Neuron (in vitro differentiated cells): ENCODE measurements around the gene MRPL57.
"Not testable (repeated sequence)": the region's sequence is repeated elsewhere in the genome, so short reads cannot be mapped to it uniquely, and the experiment has no call there.

Source experiments
- H2AFZ ChIP-seq: one replicate; pipeline ENCODE4 v1.6.1; 2013; ENCODE audit warnings: low read depth, mild to moderate bottlenecking, inconsistent platforms, low read length, moderate library complexity
- H3K27me3 ChIP-seq: one replicate; pipeline ENCODE4 v1.6.1; 2013; ENCODE audit warnings: low read length; ENCODE audit not compliant: insufficient read depth
- H3K36me3 ChIP-seq: one replicate; pipeline ENCODE4 v1.6.1; 2013; ENCODE audit warnings: low read length; ENCODE audit not compliant: insufficient read depth
- H3K4me1 ChIP-seq: one replicate; pipeline ENCODE4 v1.6.1; 2013; ENCODE audit warnings: low read length; ENCODE audit not compliant: insufficient read depth
- H3K4me3 ChIP-seq: 2 replicates; pipeline ENCODE4 v1.5.1; 2013; ENCODE audit warnings: mild to moderate bottlenecking, low read length, moderate library complexity
- H3K9me3 ChIP-seq: one replicate; pipeline ENCODE4 v1.6.1; 2013; ENCODE audit warnings: low read length

Gene MRPL57

DNA sequence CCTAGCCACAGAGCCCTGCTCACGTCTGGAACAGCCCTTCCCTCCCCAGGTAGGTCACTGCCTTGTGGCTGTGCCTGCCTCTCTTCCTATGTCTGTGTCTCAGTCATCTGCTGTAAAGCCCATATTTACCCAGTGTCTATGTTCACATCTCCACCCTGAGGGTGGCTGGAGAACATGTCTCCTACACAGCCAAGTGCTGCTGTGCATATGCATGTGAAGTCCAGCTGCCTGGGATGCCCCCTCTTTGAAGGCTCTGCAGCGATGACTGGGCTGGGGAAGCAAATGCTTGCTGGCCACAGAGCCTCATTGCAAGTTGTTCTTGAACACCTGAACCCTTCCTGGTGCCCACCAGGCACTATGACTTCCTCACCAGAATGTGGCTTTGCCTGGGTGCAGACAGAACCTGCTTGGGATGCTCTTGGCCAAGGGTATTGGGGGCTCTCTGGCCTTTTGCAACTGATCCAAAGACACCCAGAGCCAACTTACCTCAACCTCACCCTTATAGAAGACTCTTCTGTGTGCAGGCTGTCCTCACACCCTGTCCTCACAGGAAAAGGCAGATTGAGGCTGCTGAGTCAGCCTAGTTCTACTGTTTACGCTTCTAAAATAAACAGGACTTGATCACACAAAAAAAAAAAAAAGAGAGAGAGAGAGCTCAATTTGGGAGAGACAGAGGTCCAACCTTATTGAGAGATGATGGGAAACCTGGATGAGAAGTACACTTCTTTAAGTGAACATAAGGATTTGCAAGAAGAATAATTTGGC lies 26.5 kb downstream of the MRPL57 start:
- no peak overlapping the region for H2AFZ ChIP-seq
- H3K36me3 ChIP-seq = no peaks in the 10 kb centered on the region
- H3K4me1 ChIP-seq = no peaks in the 10 kb centered on the region
- H3K9me3 ChIP-seq = peaks cover 5% of the 10 kb centered on the region
- no peak overlapping the region for H3K4me3 ChIP-seq
- no peaks in the 10 kb centered on the region for H3K27me3 ChIP-seq

DNA sequence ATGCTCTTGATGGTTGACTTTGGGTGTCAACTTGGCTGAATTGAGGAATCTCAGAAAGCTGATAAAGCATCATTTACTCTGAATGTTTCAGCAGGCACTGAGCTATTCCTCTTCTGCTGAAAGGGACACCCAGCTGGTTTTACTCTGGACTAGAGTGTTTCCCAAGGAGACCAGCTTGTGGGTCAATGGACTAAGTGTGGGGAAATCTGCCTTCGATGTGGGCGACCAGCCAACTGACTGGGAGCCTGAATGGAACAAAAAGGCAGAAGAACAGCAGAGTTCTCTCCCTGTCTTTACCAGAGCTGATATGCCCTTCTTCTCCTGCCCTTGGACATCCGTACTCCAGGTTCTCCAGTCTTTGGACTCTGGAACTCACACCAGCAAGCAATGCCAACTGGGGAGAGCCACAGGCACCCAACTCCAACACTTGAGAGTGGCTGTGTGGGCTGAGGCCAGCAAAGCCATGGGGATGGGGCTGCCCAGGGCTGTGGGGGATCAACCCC lies 32.2 kb downstream of the MRPL57 start:
- H3K4me1 ChIP-seq = no peaks in the 10 kb centered on the region
- H3K27me3 ChIP-seq = no peaks in the 10 kb centered on the region
- no peak overlapping the region for H3K4me3 ChIP-seq
- no peak overlapping the region for H2AFZ ChIP-seq
- peaks cover 5% of the 10 kb centered on the region for H3K9me3 ChIP-seq
- H3K36me3 ChIP-seq = no peaks in the 10 kb centered on the region

DNA sequence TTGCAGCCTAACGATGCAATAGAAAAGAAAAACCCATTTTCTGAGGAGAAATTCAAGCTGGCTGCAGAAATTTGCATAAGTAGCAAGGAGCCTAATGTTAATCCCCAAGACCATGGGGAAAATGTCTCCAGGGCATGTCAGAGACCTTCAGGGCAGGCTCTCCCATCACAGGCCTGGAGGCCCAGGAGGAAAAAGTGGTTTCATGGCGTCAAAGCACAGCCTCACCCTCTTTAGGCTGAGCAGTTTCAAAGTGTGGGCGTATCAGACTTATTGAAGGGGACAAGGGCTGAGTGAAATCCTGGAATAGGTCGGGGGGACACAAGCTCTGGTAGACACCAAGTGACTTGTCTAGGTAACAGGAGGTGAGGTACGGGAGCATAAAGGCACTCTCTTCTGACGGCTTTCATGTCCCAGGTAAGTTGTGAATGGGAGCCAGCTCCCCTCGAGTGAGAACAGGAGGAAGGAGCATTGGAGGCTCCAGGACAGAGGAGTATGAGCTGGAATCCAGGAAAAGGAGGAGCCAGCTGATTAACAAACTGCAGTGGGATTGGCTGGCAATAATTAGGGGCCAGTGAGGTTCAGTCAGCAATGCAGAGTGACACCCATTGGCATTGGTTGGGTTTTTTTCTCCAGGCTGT lies 35.8 kb downstream of the MRPL57 start:
- H3K36me3 ChIP-seq = no peaks in the 10 kb centered on the region
- H3K4me1 ChIP-seq = no peaks in the 10 kb centered on the region
- no peaks in the 10 kb centered on the region for H3K27me3 ChIP-seq
- H3K9me3 ChIP-seq = peaks cover 5% of the 10 kb centered on the region
- no peak overlapping the region for H2AFZ ChIP-seq
- H3K4me3 ChIP-seq = no peak overlapping the region

DNA sequence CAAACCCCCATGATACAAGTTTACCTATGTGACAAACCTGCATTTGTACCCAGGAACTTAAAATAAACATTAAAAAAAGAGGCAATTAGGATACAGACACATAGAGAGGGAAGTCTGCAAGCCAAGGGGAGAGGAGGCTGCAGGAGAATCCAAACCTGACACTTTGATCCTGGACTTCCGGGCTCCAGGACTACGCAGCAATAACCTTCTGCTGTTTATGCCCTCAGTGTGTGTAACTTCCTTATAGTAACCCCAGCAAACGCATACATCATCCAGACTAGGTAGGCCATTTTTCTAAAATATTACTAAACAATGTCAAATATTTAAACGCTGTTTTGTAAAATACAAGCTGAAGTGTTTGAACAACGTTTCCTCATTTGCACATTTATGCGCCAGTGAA lies 39.0 kb downstream of the MRPL57 start:
- not testable (repeated sequence) for H3K9me3 ChIP-seq, H3K4me1 ChIP-seq, H2AFZ ChIP-seq, H3K27me3 ChIP-seq, H3K36me3 ChIP-seq, H3K4me3 ChIP-seq

DNA sequence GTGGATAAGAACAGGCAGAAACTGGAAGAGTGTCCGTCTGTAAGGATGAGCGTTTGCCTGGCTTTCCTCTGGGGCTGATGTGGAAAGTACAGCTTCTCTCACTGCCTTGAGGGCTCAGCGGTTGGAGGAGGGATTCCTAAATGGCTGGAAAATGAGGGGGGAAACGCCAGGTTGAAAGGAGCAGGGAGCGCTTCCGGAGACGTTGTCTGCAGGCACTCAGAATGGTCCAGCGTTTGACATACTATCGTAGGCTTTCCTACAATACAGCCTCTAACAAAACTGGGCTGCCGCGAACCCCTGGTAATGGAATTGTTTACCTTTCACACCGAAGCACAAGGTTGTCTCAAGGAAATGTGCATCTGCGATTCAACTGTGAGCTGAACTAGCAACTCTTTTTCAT lies 39.9 kb downstream of the MRPL57 start:
- no peaks in the 10 kb centered on the region for H3K4me1 ChIP-seq
- H3K36me3 ChIP-seq = no peaks in the 10 kb centered on the region
- no peaks in the 10 kb centered on the region for H3K27me3 ChIP-seq
- H2AFZ ChIP-seq = no peak overlapping the region
- peaks cover 5% of the 10 kb centered on the region for H3K9me3 ChIP-seq
- no peak overlapping the region for H3K4me3 ChIP-seq

DNA sequence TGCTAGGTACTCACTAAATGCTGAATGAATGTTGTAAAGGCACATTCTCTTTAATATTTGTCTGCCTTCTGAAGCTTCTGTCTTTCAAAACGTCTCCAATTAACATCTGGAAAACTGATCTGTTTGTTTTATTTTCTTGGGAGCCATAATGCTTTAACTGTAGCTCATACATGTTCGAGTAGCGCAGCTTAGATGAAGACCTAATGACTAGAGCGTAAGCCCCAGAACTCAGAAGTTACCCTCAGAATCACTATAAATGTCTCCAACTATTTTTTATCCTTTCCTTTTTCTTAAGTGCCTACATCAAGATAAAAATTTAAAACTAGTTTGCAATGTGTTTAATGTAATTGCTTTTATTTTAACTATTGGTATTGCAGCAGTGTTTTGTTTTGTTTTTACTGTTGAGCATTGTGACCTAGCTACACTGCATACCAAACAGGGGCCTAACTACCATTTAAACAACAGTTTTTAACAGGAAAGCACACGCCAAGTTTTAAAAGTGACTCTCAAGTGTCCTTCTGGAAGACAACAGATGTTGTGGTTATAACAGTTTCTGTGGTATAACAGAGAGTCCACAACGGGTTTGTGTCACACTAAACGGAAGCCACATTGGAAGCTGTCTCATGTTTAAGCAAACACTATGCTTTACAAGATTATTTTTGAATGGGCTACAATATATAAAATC lies 42.0 kb downstream of the MRPL57 start:
- Histone ChIP-seq H3K27me3 (no peaks in the 10 kb centered on the region), H2AFZ (no peak overlapping the region)

DNA sequence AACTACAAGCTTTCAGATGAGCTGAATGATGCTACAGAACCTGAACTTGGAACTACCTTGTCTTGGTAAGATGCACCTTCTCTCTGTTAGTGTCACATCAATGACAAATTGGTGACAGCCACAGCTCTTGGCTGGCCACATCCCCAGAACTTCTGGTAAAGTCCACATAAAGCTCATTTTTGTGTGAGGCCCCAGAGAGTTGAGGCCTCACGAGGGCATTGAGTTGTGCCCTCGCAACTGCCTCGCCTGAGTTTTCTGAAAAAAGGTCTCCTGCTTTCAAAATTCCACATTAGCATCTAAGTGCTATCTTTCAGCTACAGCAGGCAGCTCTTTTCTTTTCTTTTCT lies 42.6 kb downstream of the MRPL57 start:
- no peaks in the 10 kb centered on the region for H3K36me3 ChIP-seq
- no peaks in the 10 kb centered on the region for H3K4me1 ChIP-seq
- H3K9me3 ChIP-seq = peaks cover 2% of the 10 kb centered on the region
- no peaks in the 10 kb centered on the region for H3K27me3 ChIP-seq
- H3K4me3 ChIP-seq = no peak overlapping the region
- H2AFZ ChIP-seq = no peak overlapping the region

More for the DNA sequence above, 42.0 kb downstream of the MRPL57 start:
- Histone ChIP-seq H3K9me3 (peaks cover 2% of the 10 kb centered on the region), H3K4me3 (no peak overlapping the region), H3K36me3 (no peaks in the 10 kb centered on the region), H3K4me1 (no peaks in the 10 kb centered on the region)

DNA sequence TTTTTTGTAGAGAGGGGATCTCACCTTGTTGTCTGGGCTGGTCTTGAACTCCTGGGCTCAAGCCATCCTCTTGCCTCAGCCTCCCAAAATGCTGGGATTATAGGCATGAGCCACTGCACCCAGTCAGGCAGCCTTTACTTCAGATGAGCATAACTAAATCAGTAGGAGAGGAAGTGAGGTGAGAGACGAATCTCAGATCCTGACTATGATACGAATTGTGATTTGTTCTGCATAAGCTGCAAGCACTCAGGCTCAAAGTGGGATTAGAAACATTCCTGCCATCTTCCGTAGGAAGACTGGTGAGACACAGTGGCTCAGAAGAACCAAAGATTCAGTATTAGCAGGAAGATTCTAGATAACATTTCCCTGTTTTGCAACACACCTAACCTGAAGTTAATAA lies 43.3 kb downstream of the MRPL57 start:
- not testable (repeated sequence) for H2AFZ ChIP-seq, H3K9me3 ChIP-seq, H3K36me3 ChIP-seq, H3K27me3 ChIP-seq, H3K4me3 ChIP-seq, H3K4me1 ChIP-seq

DNA sequence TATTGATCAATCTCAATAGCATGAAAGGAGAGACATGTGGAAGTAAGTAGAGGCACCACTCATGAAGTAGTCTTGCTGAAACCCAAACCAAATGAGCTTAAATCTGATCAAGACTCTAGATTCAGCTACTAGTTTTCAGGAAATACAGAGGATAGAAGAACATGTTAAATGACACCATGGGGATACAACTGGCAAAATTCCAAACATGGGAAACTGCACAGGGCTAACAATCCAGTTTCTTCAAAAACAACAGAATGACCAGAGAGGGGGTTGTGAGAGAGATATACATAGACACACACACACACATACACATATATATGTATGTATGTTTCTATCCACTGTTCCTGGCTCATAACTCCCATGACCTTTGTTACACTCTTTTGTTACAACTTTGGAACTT lies 44.8 kb downstream of the MRPL57 start:
- H3K4me1 ChIP-seq = no peaks in the 10 kb centered on the region
- no peaks in the 10 kb centered on the region for H3K27me3 ChIP-seq
- H2AFZ ChIP-seq = no peak overlapping the region
- peaks cover 2% of the 10 kb centered on the region for H3K9me3 ChIP-seq
- no peaks in the 10 kb centered on the region for H3K36me3 ChIP-seq
- no peak overlapping the region for H3K4me3 ChIP-seq

DNA sequence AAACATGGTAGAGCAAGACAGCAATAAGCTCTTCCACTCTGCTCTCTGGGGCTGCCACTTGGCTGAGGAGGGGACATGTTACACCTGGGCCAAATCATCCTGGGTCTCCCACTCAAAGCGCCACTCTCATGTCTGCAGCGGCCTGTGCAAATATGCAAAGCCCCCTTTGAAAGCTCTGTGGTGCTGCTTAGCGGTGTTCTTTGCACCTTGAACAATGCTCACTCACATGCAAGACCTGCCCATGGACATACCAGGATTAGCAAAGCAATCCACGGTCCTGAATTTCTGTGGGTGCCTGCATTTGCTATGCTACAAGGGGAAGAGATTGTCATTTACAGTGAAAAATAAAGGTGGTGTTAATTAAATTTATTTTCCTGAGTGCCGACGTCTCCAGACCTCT lies 48.6 kb downstream of the MRPL57 start:
- Histone ChIP-seq H2AFZ (no peak overlapping the region), H3K27me3 (no peaks in the 10 kb centered on the region), H3K4me1 (no peaks in the 10 kb centered on the region), H3K9me3 (peaks cover 2% of the 10 kb centered on the region), H3K36me3 (no peaks in the 10 kb centered on the region), H3K4me3 (no peak overlapping the region)

DNA sequence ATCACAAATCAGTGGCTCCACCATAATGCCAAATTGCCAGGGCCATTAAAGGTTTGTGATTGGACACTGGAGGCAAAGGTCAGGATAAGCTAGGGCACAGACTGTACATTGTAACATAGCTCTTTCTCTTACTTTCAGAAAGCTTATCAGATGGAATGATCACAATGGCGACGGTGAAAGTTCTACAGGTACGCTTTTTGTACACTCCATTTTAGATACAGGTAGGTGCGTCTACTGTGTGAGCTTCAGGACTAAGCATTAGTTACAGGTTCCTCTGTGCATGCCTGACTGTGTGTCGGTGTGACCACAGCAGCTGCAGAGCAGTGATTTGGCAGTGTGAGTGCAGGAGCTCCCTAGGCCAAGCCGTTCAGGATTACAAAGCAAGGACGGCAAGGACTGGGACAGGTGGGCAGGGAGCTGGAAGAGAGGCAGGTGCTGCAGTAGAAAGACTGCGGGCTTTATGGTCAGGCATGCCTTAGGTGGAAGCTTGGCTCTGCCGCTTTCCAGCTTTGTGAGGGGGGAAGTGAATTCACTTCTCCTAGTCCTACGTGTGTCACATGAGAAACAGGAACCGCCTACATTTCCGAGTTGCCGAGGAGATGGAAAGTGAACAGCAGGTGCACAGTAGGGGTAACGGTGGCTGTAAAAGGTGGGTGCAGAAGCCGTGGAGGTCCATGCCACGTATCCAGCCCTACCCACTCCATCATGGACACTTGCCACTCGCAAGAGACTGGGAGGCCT lies 49.6 kb downstream of the MRPL57 start:
- peaks cover 2% of the 10 kb centered on the region for H3K9me3 ChIP-seq
- no peaks in the 10 kb centered on the region for H3K4me1 ChIP-seq
- H3K27me3 ChIP-seq = no peaks in the 10 kb centered on the region
- H2AFZ ChIP-seq = no peak overlapping the region
- no peaks in the 10 kb centered on the region for H3K36me3 ChIP-seq
- H3K4me3 ChIP-seq = no peak overlapping the region

DNA sequence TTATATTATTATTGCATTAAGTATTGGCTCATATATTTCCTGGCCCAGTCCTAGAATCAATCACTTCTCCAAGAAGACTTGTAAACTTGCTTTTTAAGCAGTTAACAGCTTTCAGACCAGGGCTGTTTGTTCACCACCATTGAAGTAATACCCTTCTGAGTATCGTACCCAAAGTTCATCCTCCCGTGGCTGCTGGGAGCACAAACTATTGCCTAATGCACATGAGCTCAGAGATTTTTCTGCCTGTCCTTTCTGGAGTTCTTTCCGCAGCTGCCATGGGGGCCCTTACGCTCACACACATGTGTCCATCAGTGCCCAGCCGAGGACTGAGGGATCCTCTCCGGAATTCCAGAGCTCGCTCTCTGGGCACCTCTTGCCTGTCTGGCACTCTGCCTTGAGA lies 51.5 kb downstream of the MRPL57 start:
- H3K9me3 ChIP-seq = no peaks in the 10 kb centered on the region
- no peak overlapping the region for H3K4me3 ChIP-seq
- no peaks in the 10 kb centered on the region for H3K4me1 ChIP-seq
- H3K27me3 ChIP-seq = no peaks in the 10 kb centered on the region
- no peaks in the 10 kb centered on the region for H3K36me3 ChIP-seq
- no peak overlapping the region for H2AFZ ChIP-seq
